SK-MEL-5 (cell line): ENCODE data around the gene SYN1. TPM values are rescaled to one million over a fixed set of nuclear protein-coding genes. Genes with fewer than 3 reads are reported as not detected.

Source experiments
- DNase-seq: peaks from one replicate; pipeline ENCODE4 v3.0.0-alpha.2; 2016; ENCODE audit warnings: low read depth, low spot score
- in situ Hi-C: cut with HindIII; loops from 2 replicates; pipeline ENCODE4 v1.10.0; 2016; ENCODE audit warnings: low sequenced_read_pairs, high pct_unique_total_duplicates, low pct_unique_long_range_greater_than_20kb
- total RNA-seq: library from RNA; depleted of rRNA; stranded (reverse); fragments of >200 nt; shearing (Covaris generic); gene quantifications from 2 replicates; pipeline ENCODE4 v1.2.3, GENCODE V29; 2014

The SYN1 gene
- total RNA-seq, 1 experiment from 2014 or later, result 0.05 TPM

DNA sequence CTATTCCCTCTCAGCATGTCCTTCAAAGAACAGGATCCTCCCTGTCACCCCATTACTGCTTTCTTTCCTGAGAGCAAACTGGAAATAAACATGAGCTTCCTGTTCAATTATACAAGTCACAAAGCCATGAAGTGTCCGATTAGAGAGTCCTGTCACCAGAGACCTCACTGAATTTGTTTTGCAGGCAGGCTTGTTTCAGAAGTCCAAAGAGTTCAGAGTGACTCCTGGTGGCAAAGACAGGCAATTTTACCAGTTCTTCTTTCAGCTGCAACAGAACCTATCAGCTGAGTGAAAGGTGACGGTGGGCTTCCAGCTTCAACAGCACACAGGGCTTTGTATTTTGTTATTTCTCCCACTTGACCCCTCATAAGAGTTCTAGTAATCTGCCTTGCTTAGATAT, 24.3 kb upstream of the SYN1 start:
- peak; percentile 38 for DNase-seq

GRCh38 chrX:47638816-47639215, 19.2 kb upstream of the SYN1 start:
- in situ Hi-C loops, result no loop called here
- no peak for DNase-seq

More for the DNA sequence above, 24.3 kb upstream of the SYN1 start:
- in situ Hi-C loops, result no loop called here

- in situ Hi-C loops, result no loop called here
These were observed 18.0 kb upstream of the SYN1 start for GRCh38 chrX:47637546-47638195.

GRCh38 chrX:47634871-47635575, 15.4 kb upstream of the SYN1 start:
- in situ Hi-C loops, result no loop called here
- no peak for DNase-seq

More at GRCh38 chrX:47637546-47638195, 18.0 kb upstream of the SYN1 start:
- peak; percentile 84 for DNase-seq

- in situ Hi-C loops, result no loop called here
- no peak for DNase-seq
These were observed 14.3 kb upstream of the SYN1 start for GRCh38 chrX:47633689-47634590.

- no peak for DNase-seq
- in situ Hi-C loops, result no loop called here
These were observed 13.0 kb upstream of the SYN1 start for GRCh38 chrX:47632666-47633065.

- DNase-seq, result peak; percentile 85
- in situ Hi-C loops, result no loop called here
These were observed 12.0 kb upstream of the SYN1 start for GRCh38 chrX:47631676-47632075.

- DNase-seq, result no peak
- in situ Hi-C loops, result no loop called here
These were observed 10.0 kb upstream of the SYN1 start, which contains the start of gene CFP for GRCh38 chrX:47629419-47630200. Gene CFP, minus strand, starts transcription at chrX:47629930. Its CDS starts 86 bp downstream, at chrX:47629844.

DNA sequence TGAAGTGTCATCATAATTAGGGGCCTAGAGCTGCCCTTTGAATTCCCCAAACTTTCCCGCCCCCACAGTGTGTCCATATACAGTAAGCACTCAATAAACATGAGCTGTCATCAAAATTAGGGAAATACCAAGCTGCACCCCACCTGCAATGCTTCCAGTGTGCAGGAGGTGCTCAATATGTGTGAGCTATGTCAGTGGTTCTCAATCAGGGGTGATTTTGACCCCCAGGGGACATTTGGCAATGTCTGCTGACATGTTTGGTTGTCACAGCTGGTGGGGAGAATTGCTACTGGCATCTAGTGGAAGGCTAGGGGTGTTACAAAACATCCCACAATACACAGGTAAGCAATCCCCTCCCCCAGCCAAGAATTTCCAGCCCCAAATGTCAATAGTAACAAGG, 9.3 kb upstream of the SYN1 start:
- DNase-seq, result no peak
- in situ Hi-C loops, result no loop called here

- DNase-seq, result no peak
- in situ Hi-C loops, result no loop called here
These were observed 5.7 kb upstream of the SYN1 start for GRCh38 chrX:47625365-47625764.

- in situ Hi-C loops, result no loop called here
- DNase-seq, result peak; percentile 62
These were observed 3.9 kb upstream of the SYN1 start for GRCh38 chrX:47623540-47624027.

- no peak for DNase-seq
- in situ Hi-C loops, result no loop called here
These were observed 2.2 kb upstream of the SYN1 start for GRCh38 chrX:47621851-47622250.

DNA sequence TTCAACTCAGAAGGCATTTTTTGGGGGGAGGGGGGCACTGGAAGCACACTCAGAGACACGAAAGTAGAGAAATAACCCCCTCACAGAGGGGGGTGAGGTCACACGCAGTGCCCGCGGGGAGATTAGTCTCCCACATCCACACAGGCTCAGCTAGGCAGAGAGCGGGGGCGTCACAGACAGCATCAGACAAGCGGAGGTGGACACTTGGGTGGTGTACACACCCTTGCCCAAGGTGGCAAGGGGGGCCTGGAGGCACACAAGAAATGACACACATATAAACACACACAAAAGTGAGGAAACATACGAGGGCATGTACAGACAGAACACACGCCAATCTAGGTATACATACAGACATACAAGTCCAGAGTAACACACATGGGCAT, 637 bp upstream of the SYN1 start:
- no peak for DNase-seq
- in situ Hi-C loops, result no loop called here

GRCh38 chrX:47618923-47619485, 653 bp downstream of the SYN1 start:
- in situ Hi-C loops, result no loop called here
- DNase-seq, result no peak

- no peak for DNase-seq
- in situ Hi-C loops, result no loop called here
These were observed 5.0 kb downstream of the SYN1 start for GRCh38 chrX:47614618-47615017.

DNA sequence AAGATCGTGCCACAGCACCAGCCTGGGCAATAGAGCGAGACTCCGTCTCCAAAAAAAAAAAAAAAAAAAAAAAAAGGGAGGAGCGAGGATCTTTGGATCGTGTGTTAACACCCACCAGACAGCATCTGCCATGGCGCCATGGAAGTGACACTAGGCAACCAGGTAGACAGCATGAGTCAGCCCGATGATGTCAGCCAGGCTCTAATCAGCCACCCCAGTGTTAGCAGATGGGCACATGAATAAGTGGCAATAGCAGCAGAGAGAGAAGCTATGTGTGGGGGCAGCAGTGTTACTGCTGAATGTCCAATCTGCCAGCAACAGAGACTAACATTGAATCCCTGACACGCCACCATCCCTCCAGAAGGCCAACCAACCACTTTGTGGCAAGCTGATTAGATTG, 6.6 kb downstream of the SYN1 start:
- in situ Hi-C loops, result no loop called here

DNA sequence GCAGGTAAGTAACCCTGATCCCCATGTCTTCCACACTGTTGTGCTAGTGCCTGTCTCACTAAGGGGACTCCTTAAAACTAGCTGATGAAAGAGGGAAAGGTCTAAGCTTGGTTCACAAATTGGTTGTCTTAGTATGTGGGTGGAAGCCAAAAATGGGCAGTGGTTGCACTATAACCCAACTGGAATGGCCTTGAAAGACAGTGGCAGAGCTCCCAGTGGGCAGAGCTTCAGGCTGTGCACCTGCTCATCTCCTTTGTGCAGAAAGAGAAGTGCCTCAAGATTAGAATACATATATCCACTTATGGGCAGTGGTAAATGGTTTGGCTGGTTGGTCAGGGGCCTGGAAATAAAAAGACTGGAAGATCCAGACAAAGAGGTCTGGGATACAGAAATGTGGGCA, 7.2 kb downstream of the SYN1 start:
- no peak for DNase-seq
- in situ Hi-C loops, result no loop called here

More for the DNA sequence above, 6.6 kb downstream of the SYN1 start:
- no peak for DNase-seq
